Left cardiac atrium (tissue), 4 donors: ENCODE data around the gene CASZ1. TPM values are rescaled to one million over a fixed set of nuclear protein-coding genes. Genes with fewer than 3 reads are reported as not detected.

Experiments
- ATAC-seq, 2 donors: fragments of 200-7000 bp; cut with Tn5 transposase; one replicate each; pipeline ENCODE4 v1.9.1; 2020; ENCODE audit warnings: mild to moderate bottlenecking in 2 of 2, moderate library complexity in 2 of 2
- DNase-seq: peaks from one replicate; pipeline ENCODE4 v3.0.0-alpha.2; 2020
- intact Hi-C, 2 donors: fragments of 100-400 bp; cut with DNase I; formaldehyde crosslinking; loops; one replicate each; pipeline versions ENCODE4 v1.14.1 to v1.15.1; 2022 to 2023
- total RNA-seq, 2 donors: library from RNA; stranded (reverse); fragmentation: NEBNext Ultra II Directional; extraction: Animal tissue kit (Norgen Biotek cat#: 25700); gene quantifications; one replicate each; pipeline ENCODE4 v1.2.1, GENCODE V29; 2021
- donor health status: DM: no; HTN: yes; CAD: no.
- donor health status: DM: no; HTN: yes; CAD: no; lungs with severe emphysema.
- donor health status: DM: yes; HTN: yes; CAD: no.
- donor health status: Dilated cardiomyopathy.

CASZ1 gene
- total RNA-seq, 2 donors from 2014 or later, result 37.6 to 68.2 TPM

GRCh38 chr1:10617318-10617717, 179.1 kb downstream of the CASZ1 start:
- DNase-seq (no peak), ATAC-seq (no peak)
- intact Hi-C loops, result loop anchor here in 1 of 2 donors (10.0 kb wide), 1 partner anchor 63 kb away; no protein-coding TSS in a partner anchor

GRCh38 chr1:10616696-10617095, 179.8 kb downstream of the CASZ1 start:
- ATAC-seq (no peak), DNase-seq (no peak)
- intact Hi-C loops, result loop anchor here in 1 of 2 donors (10.0 kb wide), 1 partner anchor 62 kb away; no protein-coding TSS in a partner anchor

- intact Hi-C loops, result loop anchor here in 1 of 2 donors (10.0 kb wide), 1 partner anchor 61 kb away; no protein-coding TSS in a partner anchor
- ATAC-seq (no peak), DNase-seq (no peak)
Measured at GRCh38 chr1:10615932-10616671, 180.3 kb downstream of the CASZ1 start.

GRCh38 chr1:10615332-10615731, 181.1 kb downstream of the CASZ1 start:
- intact Hi-C loops, result loop anchor here in 1 of 2 donors (10.0 kb wide), 1 partner anchor 61 kb away; no protein-coding TSS in a partner anchor
- ATAC-seq, result no peak
- no peak for DNase-seq

- intact Hi-C loops, result loop anchor here in 1 of 2 donors (10.0 kb wide), 1 partner anchor 60 kb away; no protein-coding TSS in a partner anchor
- ATAC-seq (no peak), DNase-seq (no peak)
Measured at GRCh38 chr1:10614377-10615225, 181.8 kb downstream of the CASZ1 start.

- no peak for ATAC-seq
- intact Hi-C loops, result loop anchor here in 1 of 2 donors (10.0 kb wide), 1 partner anchor 59 kb away; no protein-coding TSS in a partner anchor
- no peak for DNase-seq
Measured at GRCh38 chr1:10613861-10614260, 182.6 kb downstream of the CASZ1 start.

GRCh38 chr1:10613340-10613739, 183.1 kb downstream of the CASZ1 start:
- no peak for ATAC-seq
- DNase-seq, result no peak
- intact Hi-C loops, result loop anchor here in 1 of 2 donors (10.0 kb wide), 1 partner anchor 59 kb away; no protein-coding TSS in a partner anchor

- ATAC-seq, result peak; percentile 70 to 88
- intact Hi-C loops, result loop anchor here in 1 of 2 donors (10.0 kb wide), 1 partner anchor 58 kb away; no protein-coding TSS in a partner anchor
- no peak for DNase-seq
Measured at GRCh38 chr1:10612436-10613160, 183.8 kb downstream of the CASZ1 start.

GRCh38 chr1:10610901-10611600, 185.4 kb downstream of the CASZ1 start:
- intact Hi-C loops, result loop anchor here in 1 of 2 donors (10.0 kb wide), 1 partner anchor 56 kb away; no protein-coding TSS in a partner anchor
- no peak for ATAC-seq

GRCh38 chr1:10608690-10609089, 187.8 kb downstream of the CASZ1 start:
- ATAC-seq, result no peak
- DNase-seq, result no peak
- intact Hi-C loops, result no loop called here

More at GRCh38 chr1:10610901-10611600, 185.4 kb downstream of the CASZ1 start:
- DNase-seq, result no peak

- intact Hi-C loops, result no loop called here
- DNase-seq (no peak), ATAC-seq (no peak)
Measured at GRCh38 chr1:10607228-10607627, 189.2 kb downstream of the CASZ1 start.

GRCh38 chr1:10606064-10606463, 190.4 kb downstream of the CASZ1 start:
- DNase-seq (no peak), ATAC-seq (no peak)

GRCh38 chr1:10604966-10605365, 191.5 kb downstream of the CASZ1 start:
- intact Hi-C loops, result no loop called here
- DNase-seq (no peak), ATAC-seq (no peak)

More at GRCh38 chr1:10606064-10606463, 190.4 kb downstream of the CASZ1 start:
- intact Hi-C loops, result no loop called here

GRCh38 chr1:10602936-10603335, 193.5 kb downstream of the CASZ1 start:
- DNase-seq, result no peak
- intact Hi-C loops, result no loop called here
- no peak for ATAC-seq

GRCh38 chr1:10601342-10602070, 194.9 kb downstream of the CASZ1 start:
- no peak for ATAC-seq
- no peak for DNase-seq
- intact Hi-C loops, result no loop called here

- intact Hi-C loops, result no loop called here
- DNase-seq (no peak), ATAC-seq (peak in 1 of 2 donors; percentile 69)
Measured at GRCh38 chr1:10599194-10599861, 197.1 kb downstream of the CASZ1 start.

- intact Hi-C loops, result no loop called here
- no peak for ATAC-seq
- DNase-seq, result no peak
Measured at GRCh38 chr1:10598389-10598702, 198.1 kb downstream of the CASZ1 start.
